GM18499 (cell line): Measurements from ENCODE around the gene PTPRN2.
"Not testable (repeated sequence)": the region's sequence is repeated elsewhere in the genome, so short reads cannot be mapped to it uniquely, and the experiment has no call there.

Experiments used
- ATAC-seq: cut with Tn5 transposase; IDR thresholded peaks from one replicate; pipeline ENCODE4 v1.9.1; 2021; ENCODE audit warnings: moderate number of reproducible peaks; ENCODE audit not compliant: insufficient read depth, unreplicated experiment

The PTPRN2 gene

DNA sequence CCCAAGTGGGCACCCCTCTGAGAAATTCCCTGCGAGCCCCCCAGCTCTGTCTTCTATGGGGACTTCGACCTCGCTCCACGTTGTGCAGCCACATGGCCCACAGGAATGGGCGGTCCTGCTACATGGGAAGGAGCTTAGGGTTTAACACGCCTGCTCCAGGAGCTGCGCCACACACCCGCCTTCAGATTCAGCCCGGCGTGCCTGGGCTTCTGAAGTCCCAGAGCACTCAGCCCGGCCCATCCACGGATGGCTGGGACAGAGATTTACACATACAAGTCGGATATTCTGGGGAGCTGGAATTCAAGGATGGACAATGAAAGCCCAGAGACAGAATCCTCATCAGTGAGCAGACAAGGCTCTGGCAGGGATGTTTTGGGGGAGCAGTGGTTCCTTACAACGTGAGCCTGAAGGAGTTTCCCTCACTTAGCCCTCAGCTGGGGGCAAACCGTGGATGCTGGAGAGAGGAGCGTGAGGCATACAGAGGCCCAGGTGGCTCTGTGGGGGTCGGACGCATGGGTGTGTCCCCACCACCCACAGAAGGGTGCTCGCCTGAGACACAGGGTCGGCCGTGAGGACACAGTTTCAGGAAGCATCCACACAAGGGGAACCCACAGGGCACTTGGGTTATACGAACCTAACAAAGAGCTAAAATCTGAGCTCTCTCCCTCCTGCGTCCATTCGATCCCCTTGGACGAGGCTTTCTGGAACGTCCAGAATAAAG lies 877.9 kb downstream of the PTPRN2 start:
- ATAC-seq, result no peak

DNA sequence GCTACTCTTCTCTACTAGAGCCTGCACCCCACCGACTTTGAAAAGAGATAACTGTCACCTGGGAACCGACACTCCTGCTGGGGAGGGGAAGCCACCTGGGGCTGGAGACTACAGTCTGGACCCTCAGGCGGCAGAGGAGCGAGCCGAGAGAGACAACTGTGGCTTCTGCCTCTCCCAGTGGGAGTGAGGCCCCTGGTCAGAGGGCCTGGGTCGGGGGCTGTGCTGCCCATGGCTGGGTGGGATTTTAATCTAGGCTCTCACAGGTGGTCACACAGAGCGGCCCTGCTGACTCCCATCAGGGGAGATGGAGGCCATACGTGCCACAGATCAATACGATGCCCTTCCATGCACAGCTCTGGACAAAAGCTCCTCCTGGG lies 878.7 kb downstream of the PTPRN2 start:
- no peak for ATAC-seq

DNA sequence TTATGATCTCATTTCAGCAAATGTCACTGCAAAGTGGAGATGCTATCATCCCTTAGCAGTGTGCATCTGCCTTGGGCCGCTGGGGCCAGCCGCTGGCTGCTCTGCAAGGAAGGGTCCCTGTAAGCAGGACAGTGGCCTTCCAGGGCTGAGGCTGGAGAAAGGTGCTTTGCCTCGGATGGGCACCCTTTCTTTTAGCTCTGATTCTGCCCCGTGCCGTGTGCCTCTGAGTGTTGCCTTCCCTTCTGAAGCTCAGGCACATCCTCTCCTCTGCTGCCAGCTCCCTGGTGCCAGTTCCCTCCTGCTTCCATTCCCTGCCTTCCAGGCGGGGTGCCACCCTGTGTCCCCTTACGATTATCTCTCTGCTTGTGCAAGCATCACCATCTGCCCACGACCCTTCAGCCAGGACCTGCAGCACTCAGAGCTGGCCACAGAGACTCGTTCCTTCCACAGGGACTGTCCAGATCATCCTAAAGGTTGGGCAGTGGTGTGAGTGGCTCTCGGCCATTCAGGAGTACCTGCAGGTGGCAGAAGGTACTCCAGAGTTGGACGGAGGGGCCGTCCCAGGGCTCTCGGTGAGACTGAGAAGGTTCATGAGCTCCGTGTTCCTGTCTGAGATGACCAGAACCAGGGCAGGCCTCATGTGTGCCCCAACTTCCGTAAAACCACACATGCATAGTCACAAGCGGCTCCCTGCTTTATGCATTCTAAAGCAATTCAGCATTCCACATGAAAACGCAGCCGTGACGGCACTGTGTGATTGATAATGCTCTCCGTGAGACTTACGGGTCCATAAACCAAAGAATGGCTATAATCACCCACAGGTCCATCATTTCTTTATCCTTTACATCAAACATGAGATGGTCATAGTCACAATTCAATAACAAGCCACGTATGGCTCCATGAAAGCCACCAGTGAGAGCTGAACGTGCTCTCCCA lies 879.4 kb downstream of the PTPRN2 start:
- ATAC-seq, result no peak

DNA sequence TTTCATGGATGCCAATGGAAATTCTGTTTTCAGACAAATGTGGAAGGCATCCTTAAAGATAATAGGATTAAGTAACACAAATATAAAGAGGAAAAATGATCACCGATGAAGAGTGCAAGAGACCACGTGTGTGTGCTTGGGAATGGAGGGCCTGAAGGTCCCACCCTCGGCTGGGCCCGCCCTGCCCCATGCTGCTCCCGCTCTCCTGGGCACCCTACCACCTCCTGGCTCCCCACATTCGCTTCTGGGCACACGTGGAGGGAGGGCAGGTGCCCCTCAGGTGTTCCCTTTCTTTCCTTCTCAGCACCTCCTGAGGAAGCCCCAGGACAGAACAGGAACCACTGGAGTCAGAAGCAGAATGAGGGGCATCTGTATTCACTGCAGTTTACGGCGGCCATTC lies 883.3 kb downstream of the PTPRN2 start:
- no peak for ATAC-seq

DNA sequence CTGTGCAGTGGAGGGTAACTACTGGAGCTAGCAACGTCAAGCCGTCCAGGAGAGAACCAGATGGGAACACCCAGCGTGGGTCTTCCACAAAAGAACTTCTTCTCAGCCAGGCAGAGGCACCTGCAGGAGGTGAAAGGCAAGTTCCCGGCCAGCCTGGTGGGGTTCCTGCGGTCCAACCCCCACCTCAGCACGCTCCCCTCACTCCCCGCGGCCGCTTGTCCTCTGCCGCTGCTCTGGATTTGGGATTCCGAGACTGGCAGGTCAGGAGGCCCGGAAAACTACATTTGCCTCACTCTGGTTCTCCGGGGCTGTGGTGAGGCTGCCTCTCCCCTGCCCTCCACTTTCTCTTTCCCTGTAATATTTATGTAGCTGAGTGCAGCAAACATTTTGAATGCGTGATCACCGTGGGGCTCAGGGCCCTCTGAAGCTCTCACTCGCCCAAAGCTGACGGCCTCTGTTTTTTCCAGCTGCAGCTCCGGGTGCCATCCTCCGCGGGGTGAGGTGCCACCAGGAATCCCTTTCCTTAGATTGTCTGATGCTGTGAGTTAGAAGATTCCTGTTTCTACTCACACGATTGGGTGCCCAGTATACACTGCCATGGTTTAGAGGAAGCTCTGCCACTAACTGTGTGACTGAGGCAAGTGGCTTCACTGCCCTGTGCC lies 884.0 kb downstream of the PTPRN2 start:
- no peak for ATAC-seq

DNA sequence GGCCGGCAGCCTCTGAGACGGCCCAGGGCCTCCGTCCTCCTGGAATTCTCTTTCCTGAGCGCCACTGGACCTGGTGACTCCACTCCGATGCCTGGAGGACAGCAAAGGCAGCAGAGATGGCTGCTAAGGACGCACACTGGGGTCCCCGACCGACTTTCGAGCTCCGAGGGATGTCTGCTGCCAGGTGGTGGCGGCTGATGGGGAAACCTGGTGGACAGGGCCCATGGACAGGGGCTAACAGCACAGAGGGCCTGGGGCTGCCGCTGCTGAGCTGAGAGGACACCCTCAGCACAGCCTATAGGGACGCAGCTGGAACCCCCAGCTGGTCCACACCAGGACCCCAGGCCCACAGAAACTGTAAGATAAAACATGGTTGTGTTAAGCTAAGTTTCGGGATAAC lies 884.5 kb downstream of the PTPRN2 start:
- no peak for ATAC-seq

DNA sequence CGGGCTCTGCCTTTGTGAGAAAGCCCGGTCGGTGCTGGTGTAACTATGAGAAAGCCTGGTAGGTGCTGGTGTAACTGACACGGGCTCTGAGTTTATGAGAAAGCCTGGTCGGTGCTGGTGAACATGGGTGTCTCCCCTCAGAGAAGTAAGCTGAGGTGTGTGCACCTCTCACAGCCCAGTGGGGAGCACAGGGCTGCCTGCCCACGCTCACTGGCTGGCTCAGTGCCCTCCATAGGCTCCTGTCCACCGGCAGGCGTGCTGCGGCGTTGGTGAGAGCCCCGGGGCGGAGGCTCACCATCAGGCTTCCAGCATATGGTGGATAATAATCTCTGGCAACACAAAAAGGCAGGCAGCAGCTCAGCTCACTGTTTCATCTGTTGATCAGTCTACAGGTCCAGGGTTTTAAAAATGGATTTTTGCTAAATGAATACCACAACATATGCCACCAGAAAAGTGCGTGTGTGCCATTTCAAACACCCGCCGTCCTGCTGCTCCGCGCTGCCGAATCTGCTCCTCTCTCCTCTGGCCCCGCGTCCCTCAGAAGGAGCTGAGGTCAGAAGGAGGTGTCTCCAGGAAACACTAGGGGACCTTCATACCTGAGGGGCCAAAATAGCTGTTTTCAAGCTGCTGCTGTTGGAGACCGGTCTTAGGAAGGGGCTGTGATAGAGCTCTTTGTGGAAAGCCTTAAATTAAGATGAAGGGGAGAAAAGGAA lies 885.2 kb downstream of the PTPRN2 start:
- ATAC-seq, result no peak

DNA sequence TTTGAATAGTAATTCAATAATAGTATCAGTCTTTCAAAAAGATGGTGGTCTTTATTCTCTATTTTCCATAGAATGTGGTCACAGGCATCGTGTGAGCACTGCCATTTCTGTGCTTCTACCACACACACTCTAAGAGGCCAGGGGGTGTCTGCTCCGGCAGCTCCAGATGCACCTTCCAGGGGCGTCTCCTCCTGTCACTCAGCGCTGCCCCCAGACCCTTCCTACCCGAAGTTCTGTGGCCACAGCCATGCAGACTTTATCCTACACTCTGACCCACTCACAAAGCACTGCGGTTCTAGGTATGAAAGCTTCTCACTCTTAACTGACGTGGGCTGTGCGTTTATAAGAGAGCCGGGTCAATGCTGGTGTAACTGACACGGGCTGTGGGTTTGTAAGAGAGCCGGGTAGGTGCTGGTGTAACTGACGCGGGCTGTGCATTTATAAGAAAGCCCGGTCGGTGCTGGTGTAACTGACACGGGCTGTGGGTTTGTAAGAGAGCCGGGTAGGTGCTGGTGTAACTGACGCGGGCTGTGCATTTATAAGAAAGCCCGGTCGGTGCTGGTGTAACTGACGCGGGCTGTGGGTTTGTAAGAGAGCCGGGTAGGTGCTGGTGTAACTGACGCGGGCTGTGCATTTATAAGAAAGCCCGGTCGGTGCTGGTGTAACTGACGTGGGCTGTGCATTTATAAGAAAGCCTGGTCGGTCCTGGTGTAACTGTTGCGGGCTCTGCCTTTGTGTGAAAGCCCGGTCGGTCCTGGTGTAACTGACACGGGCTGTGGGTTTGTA lies 886.0 kb downstream of the PTPRN2 start:
- not testable (repeated sequence) for ATAC-seq

DNA sequence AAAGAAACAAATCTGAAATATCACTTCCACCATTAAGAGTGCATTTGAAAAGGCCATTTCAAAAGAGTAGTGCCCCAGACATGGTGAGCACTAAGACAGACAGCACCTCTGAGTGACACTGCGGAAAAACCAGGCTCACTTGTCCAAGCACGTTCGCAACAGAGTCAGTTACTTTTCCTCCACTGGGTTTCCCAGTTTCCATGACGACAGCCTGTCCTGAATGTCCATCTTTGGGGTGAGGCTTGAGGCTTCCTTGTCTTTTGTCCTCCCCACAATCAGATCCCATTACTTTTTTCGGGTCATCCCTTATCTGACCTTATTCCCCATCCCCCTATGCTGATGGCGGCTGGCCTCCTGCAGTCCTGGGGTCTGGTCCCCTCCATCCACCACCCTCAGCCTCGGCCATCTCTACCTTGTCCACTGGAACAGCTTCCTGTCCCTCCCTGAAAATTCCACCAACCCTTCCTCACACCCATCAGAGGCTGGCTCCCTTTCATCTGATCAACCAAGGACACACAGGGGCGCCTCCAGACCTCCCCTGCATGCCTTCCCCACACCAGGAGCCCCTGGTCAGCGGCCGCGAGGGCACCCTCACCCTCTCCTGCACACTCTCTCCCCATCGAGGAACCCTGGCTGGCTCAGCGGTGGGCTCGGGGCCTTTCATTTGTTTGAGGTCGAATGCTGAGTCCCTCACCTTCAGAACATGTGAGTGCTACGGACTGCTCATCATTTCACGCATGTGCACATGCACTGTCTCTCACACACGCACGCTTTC lies 887.2 kb downstream of the PTPRN2 start:
- no peak for ATAC-seq

DNA sequence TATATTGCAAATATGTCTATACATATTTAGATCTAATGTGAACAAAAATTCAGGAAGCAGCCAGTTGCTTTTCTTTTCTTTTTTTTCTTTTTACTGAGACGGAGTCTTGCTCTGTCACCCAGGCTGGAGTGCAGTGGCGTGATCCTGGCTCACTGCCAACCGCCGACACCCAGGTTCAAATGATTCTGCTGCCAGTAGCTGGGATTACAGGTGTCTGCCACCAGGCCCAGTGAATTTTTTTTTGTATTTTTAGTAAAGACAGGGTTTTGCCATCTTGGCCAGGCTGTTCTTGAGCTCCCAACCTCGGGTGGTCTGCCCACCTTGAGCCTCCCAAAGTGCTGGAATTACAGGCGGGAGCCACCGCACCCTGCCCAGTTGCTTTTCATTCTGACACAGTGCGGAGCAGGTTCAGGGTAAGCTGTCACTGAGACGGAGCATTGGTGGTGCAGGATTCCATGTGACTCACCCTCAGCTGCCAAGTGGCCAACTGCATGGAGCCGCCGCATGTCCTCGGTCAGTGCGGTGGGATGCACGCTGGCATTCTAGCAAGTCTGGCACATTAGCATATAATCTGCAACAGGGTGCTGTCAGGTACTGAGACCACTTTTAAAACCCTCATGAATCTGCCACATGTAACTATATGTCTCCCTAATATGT lies 888.1 kb downstream of the PTPRN2 start:
- ATAC-seq, result no peak

DNA sequence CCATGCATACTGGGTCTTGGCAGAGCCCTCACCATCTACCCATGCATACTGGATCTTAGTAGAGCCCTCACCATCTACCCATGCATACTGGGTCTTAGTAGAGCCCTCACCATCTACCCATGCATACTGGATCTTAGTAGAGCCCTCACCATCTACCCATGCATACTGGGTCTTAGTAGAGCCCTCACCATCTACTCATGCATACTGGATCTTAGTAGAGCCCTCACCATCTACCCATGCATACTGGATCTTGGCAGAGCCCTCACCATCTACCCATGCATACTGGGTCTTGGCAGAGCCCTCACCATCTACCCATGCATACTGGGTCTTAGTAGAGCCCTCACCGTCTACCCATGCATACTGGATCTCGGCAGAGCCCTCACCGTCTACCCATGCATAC lies 890.3 kb downstream of the PTPRN2 start:
- ATAC-seq, result not testable (repeated sequence)

DNA sequence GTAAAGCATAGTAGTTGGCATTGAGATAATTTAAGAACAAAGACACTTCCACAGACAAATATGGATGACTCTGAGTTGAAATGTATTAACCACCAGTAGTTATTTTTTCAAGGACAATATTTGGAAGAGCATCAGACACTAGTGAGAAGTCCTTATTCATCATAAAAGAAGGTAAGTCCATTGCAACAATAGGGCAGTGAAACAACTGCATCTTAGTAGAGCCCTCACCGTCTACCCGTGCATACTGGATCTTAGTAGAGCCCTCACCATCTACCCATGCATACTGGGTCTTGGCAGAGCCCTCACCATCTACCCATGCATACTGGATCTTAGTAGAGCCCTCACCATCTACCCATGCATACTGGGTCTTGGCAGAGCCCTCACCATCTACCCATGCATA lies 892.0 kb downstream of the PTPRN2 start:
- ATAC-seq, result not testable (repeated sequence)

DNA sequence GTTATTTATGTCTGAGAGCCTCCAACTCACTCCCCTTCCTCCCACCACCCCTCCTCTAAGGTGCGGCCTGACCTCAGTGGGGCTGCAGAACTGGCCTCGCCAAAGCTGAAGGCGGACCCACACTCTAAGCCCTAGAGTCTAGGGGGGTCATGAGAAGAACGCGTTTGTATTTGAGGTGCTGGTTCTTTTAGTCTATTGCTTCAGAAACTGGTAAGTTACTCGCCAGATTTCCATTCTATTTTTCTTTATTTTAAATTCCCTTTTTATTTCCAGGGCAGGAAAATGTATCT lies 893.3 kb downstream of the PTPRN2 start:
- no peak for ATAC-seq

DNA sequence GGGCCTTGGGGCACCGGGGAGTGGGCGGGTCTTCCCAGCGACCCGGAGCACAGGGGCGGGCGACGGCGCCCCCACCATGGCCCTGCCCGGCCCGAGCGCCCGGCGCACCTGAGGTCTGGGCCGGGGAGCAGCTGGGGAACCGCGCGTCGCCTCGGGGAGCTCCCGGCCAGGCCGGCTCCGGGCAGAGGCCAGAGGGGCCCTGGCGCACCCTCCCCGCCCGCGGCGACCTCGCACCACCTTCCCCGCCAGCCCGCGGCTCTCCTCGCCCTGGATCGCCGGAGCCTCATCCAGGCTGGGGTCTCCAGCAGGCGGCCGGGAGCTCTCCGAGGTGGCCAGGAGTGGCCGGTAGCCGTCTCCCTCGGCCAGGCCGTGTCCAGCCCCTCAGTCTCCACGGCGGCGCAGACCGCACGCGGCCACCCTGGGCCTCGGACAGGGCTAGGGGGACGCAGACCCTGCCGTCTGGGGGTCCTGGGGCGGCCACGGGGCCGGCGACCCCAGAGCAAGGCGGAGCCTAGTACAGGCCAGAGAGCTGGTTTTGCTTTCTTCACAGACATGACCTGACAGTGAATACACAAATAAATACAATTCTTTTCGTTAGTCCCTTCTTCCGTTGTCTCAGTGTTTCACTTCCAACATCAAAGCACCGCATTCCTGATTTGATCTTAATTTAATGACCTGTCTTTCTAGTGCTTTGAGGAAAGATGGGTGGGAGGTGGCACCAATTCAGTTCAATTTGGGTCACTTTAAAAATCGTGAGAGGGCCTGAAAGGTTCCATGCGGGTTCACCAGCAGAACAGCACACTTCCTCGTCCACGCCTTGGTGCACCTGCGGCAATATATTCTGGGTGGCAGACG lies 893.9 kb downstream of the PTPRN2 start:
- no peak for ATAC-seq

DNA sequence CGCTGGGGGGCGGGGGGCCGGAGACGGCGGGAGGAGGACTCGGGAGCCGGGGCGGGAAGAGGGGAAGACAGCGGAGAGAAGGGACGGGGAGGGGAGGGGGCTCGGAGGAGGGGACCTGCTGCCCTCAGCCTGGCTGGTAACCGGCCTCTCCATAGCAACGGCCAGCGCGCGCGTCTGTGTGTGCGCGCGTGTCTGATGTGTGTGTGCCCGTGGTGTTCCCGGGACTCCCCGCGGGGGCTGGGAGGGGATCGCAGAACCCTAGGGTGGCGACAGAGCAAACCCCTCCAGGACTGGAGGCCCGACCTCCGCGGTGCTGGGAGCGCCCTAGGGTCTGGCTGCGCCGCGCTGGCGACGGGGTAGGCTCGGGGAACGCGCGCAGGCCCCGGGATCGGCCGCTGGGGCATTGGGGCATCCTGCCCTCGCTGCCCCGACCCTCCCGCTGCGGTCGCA lies 894.5 kb downstream of the PTPRN2 start:
- no peak for ATAC-seq

DNA sequence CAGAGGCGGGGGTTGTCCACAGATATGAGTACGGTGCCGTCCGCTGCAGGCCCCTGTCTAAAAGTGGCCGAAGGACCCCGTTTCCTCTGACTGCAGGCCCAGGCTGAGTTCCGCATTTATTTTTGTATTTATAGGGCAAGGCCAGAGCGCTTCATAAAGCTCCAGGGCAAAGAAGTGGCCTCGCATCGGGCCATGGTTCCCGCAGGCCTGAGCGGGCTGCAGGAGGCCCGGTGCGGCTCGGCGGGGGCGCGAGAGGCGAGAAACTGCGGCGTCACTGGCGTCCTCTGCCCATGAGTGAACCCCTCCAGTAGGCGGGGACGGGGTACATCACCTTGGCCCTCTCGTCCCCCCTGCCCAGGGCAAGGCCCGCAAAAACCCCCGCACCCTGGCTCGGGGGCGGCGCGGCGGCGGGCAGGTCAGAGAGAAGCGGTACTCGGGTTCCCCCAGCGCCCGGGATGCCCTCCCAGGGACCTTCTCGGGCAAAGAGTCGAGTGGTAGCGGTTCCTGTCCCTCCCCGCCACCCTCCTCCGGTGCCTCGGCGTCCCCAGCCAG lies 895.1 kb downstream of the PTPRN2 start:
- no peak for ATAC-seq
